K562 (cell line): ENCODE results near the gene ERN1. TPM values are rescaled to one million over a fixed set of nuclear protein-coding genes. Genes with fewer than 3 reads are reported as not detected.

Experiments used
- ATAC-seq: fragments of 200-7000 bp; cut with Tn5 transposase; 3 replicates; pipeline ENCODE4 v1.9.1; 2020; ENCODE audit warnings: moderate library complexity
- BruUV-seq: library from RNA; stranded (reverse); fragments of 400-500 nt; replicated peaks from 2 replicates; lab custom pipeline; 2021; lab: Mats Ljungman, UMichigan
- CTCF ChIA-PET: fragments of 300-600 bp; formaldehyde crosslinking; extraction: SDS; loops from one replicate; lab custom pipeline; 2021; ENCODE audit warnings: low intra/inter-chr PET ratio; lab: Yijun Ruan, JAX
- POLR2A ChIA-PET: fragments of 300-600, 350-650 bp; sonication (Branson Sonifier 250); formaldehyde crosslinking; extraction: SDS; loops from one replicate; lab custom pipeline; 2021; ENCODE audit warnings: antibody characterized with exemption, inconsistent platforms; lab: Yijun Ruan, JAX
- DNase-seq, 4 experiments: peaks; one replicate each; pipeline versions ENCODE4 v3.0.0 to v3.0.0-alpha.2; 2011 to 2018; ENCODE audit warnings: low spot score in 3 of 4, mixed read lengths in 3 of 4; ENCODE audit errors: extremely low read depth in 1 of 4
- FAIRE-seq: peaks from 2 replicates; lab custom pipeline; 2011; peaks lifted over from hg19 to GRCh38; lab: Jason Lieb, UNC
- H2AFZ ChIP-seq: 2 replicates; pipeline ENCODE4 v1.6.0; 2011; ENCODE audit warnings: low read depth, low read length, control low read depth, inconsistent platforms
- H3K27ac ChIP-seq: fragments of 200-600 bp; 3 replicates; pipeline ENCODE4 v1.8.0; 2011; ENCODE audit warnings: low read depth, mild to moderate bottlenecking, control low read depth, inconsistent platforms, low read length, moderate library complexity, mixed read lengths; ENCODE audit errors: extremely low read depth
- H3K27me3 ChIP-seq, 2 experiments: fragments of 300-600 bp in 1 of 2; 2 replicates in 1 of 2; 3 replicates in 1 of 2; pipeline versions ENCODE4 v1.6.0 to v1.8.0; 2011; ENCODE audit warnings: inconsistent platforms in 2 of 2, low read length in 2 of 2, mild to moderate bottlenecking in 1 of 2, mixed read lengths in 1 of 2, moderate library complexity in 1 of 2; ENCODE audit not compliant: control insufficient read depth in 2 of 2, insufficient read depth in 2 of 2
- H3K36me3 ChIP-seq: fragments of 300-600 bp; 3 replicates; pipeline ENCODE4 v1.8.0; 2011; ENCODE audit warnings: mild to moderate bottlenecking, low read length, inconsistent platforms; ENCODE audit not compliant: control insufficient read depth, insufficient read depth
- H3K4me1 ChIP-seq, 2 experiments: fragments of 200-600 bp in 1 of 2; replicated peaks in 1 of 2; 2 replicates in 1 of 2; 3 replicates in 1 of 2; pipeline versions ENCODE4 v1.5.1 to v1.8.0; 2011; ENCODE audit warnings: inconsistent platforms in 2 of 2, low read length in 2 of 2, mild to moderate bottlenecking in 1 of 2, mixed read lengths in 1 of 2, moderate library complexity in 1 of 2; ENCODE audit not compliant: control insufficient read depth in 2 of 2, insufficient read depth in 2 of 2
- H3K4me2 ChIP-seq: 2 replicates; pipeline ENCODE4 v1.6.1; 2011; ENCODE audit warnings: low read length, control low read depth, inconsistent platforms, mixed read lengths; ENCODE audit not compliant: insufficient read depth
- H3K4me3 ChIP-seq: fragments of 200-600 bp; sonication (generic), shearing (Covaris generic); 2 replicates; pipeline ENCODE4 v1.5.1; 2016; ENCODE audit warnings: control low read depth, inconsistent platforms
- H3K79me2 ChIP-seq: fragments of 200-600 bp; 3 replicates; pipeline ENCODE4 v1.8.0; 2011; ENCODE audit warnings: low read length, inconsistent platforms; ENCODE audit not compliant: control insufficient read depth, insufficient read depth
- H3K9ac ChIP-seq, 2 experiments: 2 replicates each; pipeline versions ENCODE4 v1.6.0 to v1.6.1; 2011; ENCODE audit warnings: low read depth in 2 of 2, low read length in 2 of 2, control low read depth in 1 of 2, inconsistent platforms in 1 of 2, mild to moderate bottlenecking in 1 of 2, mixed read lengths in 1 of 2; ENCODE audit not compliant: insufficient read depth in 1 of 2
- H3K9me1 ChIP-seq: one replicate; pipeline ENCODE4 v1.6.0; 2011; ENCODE audit warnings: inconsistent platforms, mild to moderate bottlenecking, low read length, moderate library complexity; ENCODE audit not compliant: control insufficient read depth, insufficient read depth
- H3K9me3 ChIP-seq: replicated peaks from 2 replicates; pipeline ENCODE4 v1.5.1; 2011; ENCODE audit warnings: low read depth, low read length, inconsistent platforms; ENCODE audit not compliant: control insufficient read depth, insufficient read depth
- H4K20me1 ChIP-seq: replicated peaks from 2 replicates; pipeline ENCODE4 v1.6.1; 2011; ENCODE audit warnings: low read length, inconsistent platforms, mixed read lengths; ENCODE audit not compliant: control insufficient read depth, insufficient read depth
- BDP1 ChIP-seq: IDR thresholded peaks from 3 replicates; pipeline ENCODE4 v1.6.1; 2011; ENCODE audit not compliant: insufficient read length, insufficient read depth
- GABPB1 ChIP-seq: sonication (generic); formaldehyde crosslinking; IDR thresholded peaks from 2 replicates; pipeline ENCODE4 v1.8.0; 2022; ENCODE audit warnings: mild to moderate bottlenecking, missing genetic modification reagents
- GABPB2 ChIP-seq: fragments of 250-450 bp; sonication (Bioruptor Pico); conservative IDR thresholded peaks from 2 replicates; pipeline ENCODE4 v1.5.1; 2021; ENCODE audit warnings: mild to moderate bottlenecking
- HDAC3 ChIP-seq: fragments of 450-650 bp; IDR thresholded peaks from 2 replicates; pipeline ENCODE4 v1.6.1; 2018; ENCODE audit warnings: borderline replicate concordance, mild to moderate bottlenecking, moderate library complexity; ENCODE audit not compliant: partially characterized antibody
- ILF3 ChIP-seq: fragments of 450-650 bp; IDR thresholded peaks from 2 replicates; pipeline ENCODE4 v1.6.1; 2018; ENCODE audit warnings: antibody characterized with exemption, mild to moderate bottlenecking, moderate library complexity, borderline replicate concordance
- IRF1 ChIP-seq: sonication (generic); formaldehyde crosslinking; IDR thresholded peaks from 2 replicates; pipeline ENCODE4 v1.8.0; 2022; ENCODE audit warnings: missing genetic modification reagents, mild to moderate bottlenecking, borderline replicate concordance
- NR3C1 ChIP-seq: sonication (generic); formaldehyde crosslinking; IDR thresholded peaks from 2 replicates; pipeline ENCODE4 v1.8.1; 2022; ENCODE audit warnings: missing genetic modification reagents
- PCBP1 ChIP-seq: fragments of 200-400 bp; formaldehyde crosslinking; IDR thresholded peaks from 2 replicates; pipeline ENCODE4 v1.6.1; 2018; ENCODE audit warnings: mild to moderate bottlenecking, low read depth, low read length; ENCODE audit not compliant: poor library complexity, severe bottlenecking
- PCBP2 ChIP-seq: fragments of 200-400 bp; formaldehyde crosslinking; IDR thresholded peaks from 2 replicates; pipeline ENCODE4 v1.6.1; 2018; ENCODE audit warnings: low read length, low read depth, mild to moderate bottlenecking, moderate library complexity; ENCODE audit not compliant: poor library complexity, severe bottlenecking
- TAF15 ChIP-seq: fragments of 200-400 bp; formaldehyde crosslinking; IDR thresholded peaks from 2 replicates; pipeline ENCODE4 v1.6.1; 2017; ENCODE audit warnings: mild to moderate bottlenecking, low read depth, low read length, moderate library complexity
- ZBTB49 ChIP-seq: sonication (generic); formaldehyde crosslinking; IDR thresholded peaks from 2 replicates; pipeline ENCODE4 v1.8.0; 2022; ENCODE audit warnings: missing genetic modification reagents, mild to moderate bottlenecking, borderline replicate concordance
- ZKSCAN1 ChIP-seq: fragments of 150-350 bp; IDR thresholded peaks from 2 replicates; pipeline ENCODE4 v1.6.1; 2016; ENCODE audit warnings: low read depth, low read length
- ZNF146 ChIP-seq: IDR thresholded peaks from one replicate; pipeline ENCODE4 v1.6.1; 2018; ENCODE audit warnings: missing compliant biosample characterization; ENCODE audit not compliant: unreplicated experiment
- ZNF311 ChIP-seq: fragments of 250-450 bp; sonication (Bioruptor Pico); IDR thresholded peaks from 2 replicates; pipeline ENCODE4 v1.4.0; 2020; ENCODE audit warnings: mild to moderate bottlenecking, moderate library complexity
- ZNF561 ChIP-seq: fragments of 450-650 bp; formaldehyde crosslinking; conservative IDR thresholded peaks from 2 replicates; pipeline ENCODE4 v1.4.0; 2020; ENCODE audit warnings: mild to moderate bottlenecking, moderate library complexity
- ZSCAN32 ChIP-seq: fragments of 450-650 bp; formaldehyde crosslinking; IDR thresholded peaks from 2 replicates; pipeline ENCODE4 v1.4.0; 2020; ENCODE audit warnings: mild to moderate bottlenecking, moderate library complexity
- WGBS: fragments of 100-300 bp; shearing (Covaris generic); methylation state at CpG from one replicate; pipeline ENCODE4 v1.1.6; 2016; ENCODE audit warnings: low coverage, mixed read lengths; ENCODE audit not compliant: insufficient coverage; ENCODE audit errors: missing lambda C conversion rate; 5-methylcytosine and 5-hydroxymethylcytosine counted together
- in situ Hi-C: fragments of 300-500 bp; cut with MboI; formaldehyde crosslinking; loops from 4 replicates; pipeline ENCODE4 v1.15.0; 2018; ENCODE audit warnings: inconsistent platforms, mixed read lengths
- intact Hi-C: fragments of 100-400 bp; cut with micrococcal nuclease; formaldehyde crosslinking; loops from 2 replicates; pipeline ENCODE4 v1.14.2; 2022
- polyA plus RNA-seq, 8 experiments: library from polyadenylated mRNA; depleted of rRNA in 4 of 8; stranded (reverse) in 5 of 8; unstranded in 3 of 8; fragments of >200 nt; fragmentation: Nextera tagmentation in 2 of 8; fragmentation: Illumina TruSeq in 1 of 8; extraction: Ambion mirVana in 2 of 8; extraction: Trizol in 1 of 8; gene quantifications; 2 replicates each; pipeline versions ENCODE4 v1.2.1 to v1.2.3, GENCODE V29; 2011 to 2014; ENCODE audit warnings: inconsistent platforms in 1 of 8, missing spikeins in 1 of 8
- total RNA-seq, 7 experiments: library from RNA; depleted of rRNA in 6 of 7; stranded (reverse); fragments of >200 nt in 6 of 7; fragmentation: Illumina TruSeq in 2 of 7; extraction: Trizol in 2 of 7; gene quantifications; 2 replicates each; pipeline versions ENCODE4 v1.2.1 to v1.2.3, GENCODE V29; 2011 to 2021; ENCODE audit warnings: low replicate concordance in 1 of 7
- TF ChIP-seq, protein P1 (sequence below): fragments of 250-450 bp; sonication (Bioruptor Pico); IDR thresholded peaks from 2 replicates; pipeline ENCODE4 v1.5.0; 2021; ENCODE audit warnings: mild to moderate bottlenecking, borderline replicate concordance

Gene ERN1
- total and polyA plus RNA-seq, 9 of the 15 experiments (the other 6 are each of a cell fraction or from before 2014, with no cell fraction given), result 2.1 to 22.5 (median 7.3) TPM

DNA sequence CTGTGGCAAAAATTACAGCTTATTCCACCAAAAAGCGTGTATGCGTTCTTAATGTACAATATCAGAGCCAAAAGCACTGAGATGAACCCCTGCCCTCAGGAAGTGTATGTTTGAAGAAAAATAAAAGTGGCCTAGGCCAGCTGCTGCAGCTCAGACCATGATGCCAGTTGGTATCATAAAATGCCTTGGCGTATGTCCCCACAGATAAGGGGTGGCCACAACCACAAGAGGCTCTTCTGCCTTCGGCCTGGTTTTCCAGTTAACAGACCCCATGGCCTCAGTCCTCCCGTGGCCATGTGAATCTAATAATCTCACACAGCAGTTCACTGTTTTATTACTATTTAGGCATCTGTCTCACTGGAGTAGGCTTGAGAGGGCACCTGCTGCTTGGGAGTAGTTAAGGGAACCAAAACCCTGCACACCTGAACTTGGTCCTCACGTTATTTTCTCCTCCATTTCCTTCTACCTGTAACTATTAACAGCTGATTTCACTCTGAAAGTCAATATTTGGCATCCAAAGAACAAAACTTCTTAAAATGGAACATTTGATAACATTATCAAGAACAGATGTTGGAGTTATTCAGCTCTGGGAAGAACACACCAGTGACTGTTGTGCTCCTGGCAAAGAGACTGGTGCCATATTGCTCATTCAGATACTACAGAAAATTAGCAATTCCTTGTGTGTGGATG lies 34.8 kb upstream of the ERN1 start:
- Histone ChIP-seq H3K79me2 (no peaks in the 10 kb centered on the region), H3K4me3 (no peak overlapping the region), H3K27ac (no peak overlapping the region), H3K36me3 (peaks cover 53% of the 10 kb centered on the region), H3K9me3 (no peaks in the 10 kb centered on the region), H2AFZ (no peak overlapping the region), H3K27me3 (no peaks in the 10 kb centered on the region), H3K4me1 (no peaks in the 10 kb centered on the region), H3K4me2 (no peak overlapping the region), H3K9ac (no peak overlapping the region), H4K20me1 (no peaks in the 10 kb centered on the region), H3K9me1 (no peaks in the 10 kb centered on the region)
- ATAC-seq, result no peak
- no TSS peak for BruUV-seq
- WGBS, result 92% methylated on average over 6 of the region's 6 CpGs
- ChIA-PET POLR2A (interaction anchor here (0.8 to 1.9 kb wide), 4 partner anchors 12 to 19 kb away, joined by 3 to 6 read pairs (median 4); no protein-coding TSS in a partner anchor), CTCF (no interaction called here)
- in situ Hi-C loops (no loop called here), intact Hi-C loops (no loop called here)
- FAIRE-seq, result peak; percentile 29
- no peak for DNase-seq
- TF ChIP-seq NR3C1 (CRISPR knock-in tag) (no peak), GABPB1 (CRISPR knock-in tag) (no peak), GABPB2 (CRISPR knock-in tag) (no peak), BDP1 (no peak), TAF15 (no peak), ILF3 (no peak), PCBP2 (no peak), ZBTB49 (CRISPR knock-in tag) (no peak), ZNF311 (CRISPR knock-in tag) (no peak), HDAC3 (no peak), ZNF561 (CRISPR knock-in tag) (no peak), ZKSCAN1 (no peak), IRF1 (CRISPR knock-in tag) (no peak), ZSCAN32 (CRISPR knock-in tag) (no peak), PCBP1 (no peak), ZNF146 (CRISPR knock-in tag) (no peak)
- TF ChIP-seq, protein P1, sequence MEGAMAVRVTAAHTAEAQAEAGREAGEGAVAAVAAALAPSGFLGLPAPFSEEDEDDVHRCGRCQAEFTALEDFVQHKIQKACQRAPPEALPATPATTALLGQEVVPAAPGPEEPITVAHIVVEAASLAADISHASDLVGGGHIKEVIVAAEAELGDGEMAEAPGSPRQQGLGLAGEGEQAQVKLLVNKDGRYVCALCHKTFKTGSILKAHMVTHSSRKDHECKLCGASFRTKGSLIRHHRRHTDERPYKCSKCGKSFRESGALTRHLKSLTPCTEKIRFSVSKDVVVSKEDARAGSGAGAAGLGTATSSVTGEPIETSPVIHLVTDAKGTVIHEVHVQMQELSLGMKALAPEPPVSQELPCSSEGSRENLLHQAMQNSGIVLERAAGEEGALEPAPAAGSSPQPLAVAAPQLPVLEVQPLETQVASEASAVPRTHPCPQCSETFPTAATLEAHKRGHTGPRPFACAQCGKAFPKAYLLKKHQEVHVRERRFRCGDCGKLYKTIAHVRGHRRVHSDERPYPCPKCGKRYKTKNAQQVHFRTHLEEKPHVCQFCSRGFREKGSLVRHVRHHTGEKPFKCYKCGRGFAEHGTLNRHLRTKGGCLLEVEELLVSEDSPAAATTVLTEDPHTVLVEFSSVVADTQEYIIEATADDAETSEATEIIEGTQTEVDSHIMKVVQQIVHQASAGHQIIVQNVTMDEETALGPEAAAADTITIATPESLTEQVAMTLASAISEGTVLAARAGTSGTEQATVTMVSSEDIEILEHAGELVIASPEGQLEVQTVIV (CRISPR knock-in tag), result no peak
